Measurements from ENCODE around the gene SFR1. TPM values are rescaled to one million over a fixed set of nuclear protein-coding genes. Genes with fewer than 3 reads are reported as not detected.

The SFR1 gene
- total and polyA plus RNA-seq, 12 donors, result 3.1 to 12.2 (median 5.7) TPM

Other genes starting within 250 kb of the SFR1 start
- gene STN1, start 204.0 kb upstream of the SFR1 start, total RNA-seq, result 10 to 100 TPM; 24.5 to 73.6 (median 37.5) TPM
- 10 to 100 TPM; 14.8 to 38.5 (median 18.8) TPM for gene STN1, start 204.0 kb upstream of the SFR1 start, polyA plus RNA-seq
- 10 to 100 TPM; 21.5 to 75.4 (median 34.6) TPM for gene SLK, start 155.0 kb upstream of the SFR1 start, total RNA-seq
- 10 to 100 TPM in 2 of 3 donors, 1 to 10 TPM in 1; 6.7 to 32.2 (median 10.2) TPM for gene SLK, start 155.0 kb upstream of the SFR1 start, polyA plus RNA-seq
- gene COL17A1, start 36.3 kb upstream of the SFR1 start, total RNA-seq, result under 1 TPM in 5 of 9 donors, not detected in 4; 0.11 to 0.97 (median 0.23) TPM
- 1 to 10 TPM in 2 of 3 donors, under 1 TPM in 1; 0.40 to 2.2 (median 1.5) TPM for gene COL17A1, start 36.3 kb upstream of the SFR1 start, polyA plus RNA-seq
- 1 to 10 TPM in 6 of 9 donors, under 1 TPM in 3; 0.28 to 2.3 (median 1.2) TPM for gene CFAP43, start 110.2 kb downstream of the SFR1 start, total RNA-seq
- gene CFAP43, start 110.2 kb downstream of the SFR1 start, polyA plus RNA-seq, result 1 to 10 TPM in 2 of 3 donors, under 1 TPM in 1; 0.70 to 4.2 (median 2.3) TPM
- gene GSTO1, start 132.7 kb downstream of the SFR1 start, total RNA-seq, result 100 to 1,000 TPM; 108 to 262 (median 157) TPM
- 100 to 1,000 TPM; 130 to 203 (median 192) TPM for gene GSTO1, start 132.7 kb downstream of the SFR1 start, polyA plus RNA-seq
- gene GSTO2, start 147.0 kb downstream of the SFR1 start, total RNA-seq, result 10 to 100 TPM in 1 of 9 donors, 1 to 10 TPM in 8; 3.7 to 15.3 (median 6.8) TPM
- 10 to 100 TPM in 1 of 3 donors, 1 to 10 TPM in 2; 6.5 to 13.6 (median 7.9) TPM for gene GSTO2, start 147.0 kb downstream of the SFR1 start, polyA plus RNA-seq
- 10 to 100 TPM in 8 of 9 donors, 1 to 10 TPM in 1; 4.2 to 27.0 (median 21.0) TPM for gene ITPRIP, start 216.3 kb downstream of the SFR1 start, total RNA-seq
- gene ITPRIP, start 216.3 kb downstream of the SFR1 start, polyA plus RNA-seq, result 10 to 100 TPM; 11.4 to 13.1 (median 12.1) TPM
- 1 to 10 TPM in 2 of 9 donors, under 1 TPM in 7; 0.11 to 2.9 (median 0.83) TPM for gene CFAP58, start 231.7 kb downstream of the SFR1 start, total RNA-seq
- 1 to 10 TPM in 2 of 3 donors, under 1 TPM in 1; 0.42 to 1.3 (median 1.1) TPM for gene CFAP58, start 231.7 kb downstream of the SFR1 start, polyA plus RNA-seq